Renal pelvis (tissue), 4 donors: ENCODE measurements around the gene GDF11. TPM values are rescaled to one million over a fixed set of nuclear protein-coding genes. Genes with fewer than 3 reads are reported as not detected.
"Not testable (repeated sequence)": the region's sequence is repeated elsewhere in the genome, so short reads cannot be mapped to it uniquely, and the experiment has no call there.

Experiments
- DNase-seq: peaks from one replicate; pipeline ENCODE4 v3.0.0-alpha.2; 2013
- polyA plus RNA-seq, 3 donors: library from polyadenylated mRNA; unstranded; fragments of 120-200 nt; gene quantifications; one replicate each; pipeline ENCODE4 v1.2.1, GENCODE V29; 2013; ENCODE audit not compliant: insufficient read length in 3 of 3

GDF11 gene
- polyA plus RNA-seq, 3 donors: 21.3 to 24.6 (median 23.9) TPM

GRCh38 chr12:55737581-55738122 is 5.3 kb upstream of the GDF11 start:
- no peak for DNase-seq

- DNase-seq: peak; percentile 92
Measured at GRCh38 chr12:55738123-55739024, 4.5 kb upstream of the GDF11 start.

DNA sequence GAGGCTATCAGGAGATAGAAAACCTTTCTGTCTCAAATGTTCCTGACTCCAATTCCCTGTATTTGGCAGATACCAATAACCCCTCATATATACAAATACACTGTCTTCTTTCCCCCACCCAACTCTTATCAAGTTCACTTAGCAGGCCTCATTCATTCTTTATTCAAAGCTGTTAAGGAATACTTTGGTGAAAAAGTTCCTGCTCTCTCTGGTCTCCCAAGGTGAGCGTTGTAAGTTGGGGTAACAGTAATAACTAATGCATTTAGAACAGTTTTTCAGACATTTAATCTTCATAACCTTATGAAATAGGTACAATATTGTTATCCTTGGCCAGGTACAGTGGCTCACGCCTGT is 3.9 kb upstream of the GDF11 start:
- no peak for DNase-seq

- DNase-seq: no peak
Measured at GRCh38 chr12:55741931-55742680, 816 bp upstream of the GDF11 start.

- DNase-seq: no peak
Measured at GRCh38 chr12:55743406-55744339, 751 bp downstream of the GDF11 start.

GRCh38 chr12:55744340-55745030 is 1.6 kb downstream of the GDF11 start:
- DNase-seq: no peak

- peak; percentile 85 for DNase-seq
Measured at GRCh38 chr12:55745361-55746173, 2.6 kb downstream of the GDF11 start.

GRCh38 chr12:55746174-55746912 is 3.4 kb downstream of the GDF11 start:
- no peak for DNase-seq

DNA sequence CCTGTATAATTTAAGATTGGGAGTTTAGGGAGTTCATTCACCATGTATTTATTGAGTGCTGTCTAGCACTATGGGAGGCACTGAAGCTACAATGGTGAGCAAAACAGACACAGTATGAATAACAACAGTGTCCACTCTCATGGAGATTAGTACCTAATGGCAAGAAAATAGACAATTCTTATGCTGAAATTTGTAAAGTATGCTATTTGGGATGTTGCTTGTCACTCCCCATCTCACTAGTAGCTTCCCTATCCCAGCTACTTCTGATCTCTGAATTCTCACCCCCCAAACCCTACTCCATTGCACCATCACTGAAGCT is 4.0 kb downstream of the GDF11 start:
- no peak for DNase-seq

DNA sequence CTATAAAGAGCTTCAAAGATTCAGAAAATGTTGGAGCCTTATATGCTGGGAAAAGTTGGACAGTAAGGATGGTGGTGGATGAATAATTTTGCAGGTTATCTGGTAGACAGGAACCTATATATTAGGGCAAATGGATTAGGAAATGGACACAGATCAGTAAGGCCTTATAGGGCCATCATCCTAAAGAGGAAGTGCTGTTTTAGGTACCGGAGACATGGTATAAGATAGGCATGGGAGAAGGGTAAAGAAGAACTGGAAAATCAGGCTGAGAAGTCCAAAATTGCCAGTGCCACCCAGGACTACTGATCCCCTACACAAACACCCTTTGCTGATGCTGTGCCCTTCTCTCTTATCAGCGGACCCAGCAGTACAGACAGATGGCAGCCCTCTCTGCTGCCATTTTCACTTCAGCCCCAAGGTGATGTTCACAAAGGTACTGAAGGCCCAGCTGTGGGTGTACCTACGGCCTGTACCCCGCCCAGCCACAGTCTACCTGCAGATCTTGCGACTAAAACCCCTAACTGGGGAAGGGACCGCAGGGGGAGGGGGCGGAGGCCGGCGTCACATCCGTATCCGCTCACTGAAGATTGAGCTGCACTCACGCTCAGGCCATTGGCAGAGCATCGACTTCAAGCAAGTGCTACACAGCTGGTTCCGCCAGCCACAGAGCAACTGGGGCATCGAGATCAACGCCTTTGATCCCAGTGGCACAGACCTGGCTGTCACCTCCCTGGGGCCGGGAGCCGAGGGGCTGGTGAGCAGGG is 5.5 kb downstream of the GDF11 start:
- DNase-seq: no peak

GRCh38 chr12:55755246-55755645 is 12.3 kb downstream of the GDF11 start:
- no peak for DNase-seq

GRCh38 chr12:55757701-55758100 is 14.8 kb downstream of the GDF11 start:
- no peak for DNase-seq

- not testable (repeated sequence) for DNase-seq
Measured at GRCh38 chr12:55758575-55758974, 15.7 kb downstream of the GDF11 start.

DNA sequence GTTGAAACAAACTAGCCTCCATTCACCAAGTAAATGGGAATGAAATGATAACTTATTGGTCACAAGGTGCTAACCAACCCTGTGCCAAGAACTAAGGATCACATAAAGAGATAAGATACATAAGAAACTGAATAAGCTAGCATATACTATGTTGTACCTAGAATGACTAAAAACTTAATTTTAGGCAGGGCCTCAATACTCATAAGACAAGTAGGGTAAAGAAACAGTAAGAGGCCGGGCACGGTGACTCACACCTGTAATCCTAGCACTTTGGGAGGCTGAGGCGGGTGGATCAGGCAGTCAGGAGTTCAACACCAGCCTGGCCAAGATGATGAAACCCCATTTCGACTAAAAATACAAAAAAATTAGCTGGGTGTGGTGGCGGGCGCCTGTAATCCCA is 17.7 kb downstream of the GDF11 start:
- no peak for DNase-seq

DNA sequence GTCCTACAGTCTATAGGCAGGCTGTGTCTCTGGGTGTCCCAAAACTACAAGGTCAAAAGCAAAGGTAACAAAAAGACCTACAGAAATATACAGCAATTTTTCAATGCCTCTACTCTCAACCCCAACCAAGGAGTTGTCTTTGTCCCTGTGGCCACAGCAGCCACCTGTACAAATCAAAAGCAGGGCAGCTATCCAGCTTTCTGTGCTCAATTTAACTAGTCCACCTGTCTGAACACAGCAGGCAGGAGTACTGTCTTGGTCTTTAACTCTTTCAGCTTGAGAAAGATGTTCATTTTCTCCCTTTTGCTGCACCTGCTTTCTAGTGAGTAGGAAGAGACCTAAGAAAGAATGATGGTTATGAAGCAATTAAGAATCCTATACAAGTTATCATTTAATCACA is 19.7 kb downstream of the GDF11 start:
- DNase-seq: no peak

- no peak for DNase-seq
Measured at GRCh38 chr12:55765736-55766290, 22.9 kb downstream of the GDF11 start.

GRCh38 chr12:55767156-55767555 is 24.2 kb downstream of the GDF11 start:
- DNase-seq: no peak

GRCh38 chr12:55771736-55772135 is 28.8 kb downstream of the GDF11 start:
- no peak for DNase-seq

- no peak for DNase-seq
Measured at GRCh38 chr12:55777856-55778255, 34.9 kb downstream of the GDF11 start.
